Endothelial cell of umbilical vein (primary cell): Measurements from ENCODE around the gene BARX1. TPM values are rescaled to one million over a fixed set of nuclear protein-coding genes. Genes with fewer than 3 reads are reported as not detected.

Source experiments
- BruUV-seq: library from RNA; stranded (reverse); fragments of 400-500 nt; replicated peaks from 2 replicates; lab custom pipeline; 2021; lab: Mats Ljungman, UMichigan
- CTCF ChIA-PET: fragments of 300-600, 350-600 bp; sonication (Branson Sonifier 250); formaldehyde crosslinking; loops from one replicate; lab custom pipeline; 2021; ENCODE audit warnings: antibody characterized with exemption, inconsistent platforms; lab: Charles Lee
- POLR2A ChIA-PET: fragments of 300-600, 350-600 bp; sonication (Branson Sonifier 250); formaldehyde crosslinking; loops from one replicate; lab custom pipeline; 2021; ENCODE audit warnings: antibody characterized with exemption, inconsistent platforms; lab: Charles Lee
- DNase-seq: peaks from one replicate; pipeline ENCODE4 v3.0.0-alpha.2; 2011; ENCODE audit warnings: low read depth, low spot score
- FAIRE-seq: peaks from 2 replicates; lab custom pipeline; 2011; peaks lifted over from hg19 to GRCh38; lab: Jason Lieb, UNC
- H2AFZ ChIP-seq: 2 replicates; pipeline ENCODE4 v1.6.0; 2012; ENCODE audit warnings: low read depth, low read length, control low read depth, inconsistent platforms
- H3K27ac ChIP-seq: 2 replicates; pipeline ENCODE4 v1.5.1; 2011; ENCODE audit warnings: low read depth, mild to moderate bottlenecking, control low read depth, low read length, moderate library complexity; ENCODE audit not compliant: insufficient read depth
- H3K27me3 ChIP-seq, 2 experiments: 2 replicates each; pipeline versions ENCODE4 v1.6.0 to v1.6.1; 2011; ENCODE audit warnings: low read length in 2 of 2, mixed read lengths in 1 of 2; ENCODE audit not compliant: control insufficient read depth in 2 of 2, insufficient read depth in 2 of 2
- H3K36me3 ChIP-seq, 2 experiments: 2 replicates in 1 of 2; 3 replicates in 1 of 2; pipeline ENCODE4 v1.5.1; 2011; ENCODE audit warnings: low read length in 2 of 2, mild to moderate bottlenecking in 1 of 2, moderate library complexity in 1 of 2; ENCODE audit not compliant: control insufficient read depth in 2 of 2, insufficient read depth in 2 of 2; ENCODE audit errors: extremely low read depth in 1 of 2
- H3K4me1 ChIP-seq: 3 replicates; pipeline ENCODE4 v1.5.1; 2011; ENCODE audit warnings: mild to moderate bottlenecking, low read length; ENCODE audit not compliant: control insufficient read depth, insufficient read depth; ENCODE audit errors: extremely low read depth
- H3K4me2 ChIP-seq: 2 replicates; pipeline ENCODE4 v1.6.1; 2011; ENCODE audit warnings: low read length, control low read depth, mixed read lengths; ENCODE audit not compliant: insufficient read depth
- H3K4me3 ChIP-seq, 3 experiments: fragments of 200-600 bp in 1 of 3; sonication (generic), shearing (Covaris generic) in 1 of 3; replicated peaks in 1 of 3; 2 replicates each; pipeline ENCODE4 v1.5.1; 2011 to 2016; ENCODE audit warnings: control low read depth in 3 of 3, low read length in 3 of 3, mild to moderate bottlenecking in 2 of 3, inconsistent platforms in 1 of 3, low read depth in 1 of 3, moderate library complexity in 1 of 3; ENCODE audit not compliant: insufficient read depth in 1 of 3
- H3K79me2 ChIP-seq: 2 replicates; pipeline ENCODE4 v1.6.0; 2012; ENCODE audit warnings: low read length, inconsistent platforms; ENCODE audit not compliant: control insufficient read depth, insufficient read depth
- H3K9ac ChIP-seq: replicated peaks from 2 replicates; pipeline ENCODE3; 2011; ENCODE audit warnings: low read length, control low read depth; ENCODE audit not compliant: insufficient read depth; ENCODE audit errors: extremely low read depth
- H3K9me1 ChIP-seq: replicated peaks from 3 replicates; pipeline ENCODE4 v1.6.0; 2011; ENCODE audit warnings: mild to moderate bottlenecking, low read length; ENCODE audit not compliant: control insufficient read depth, insufficient read depth; ENCODE audit errors: extremely low read depth
- H3K9me3 ChIP-seq: replicated peaks from 2 replicates; pipeline ENCODE4 v1.5.1; 2012; ENCODE audit warnings: low read length, inconsistent platforms; ENCODE audit not compliant: control insufficient read depth, insufficient read depth
- H4K20me1 ChIP-seq: replicated peaks from 2 replicates; pipeline ENCODE3; 2011; ENCODE audit warnings: mild to moderate bottlenecking, low read length; ENCODE audit not compliant: control insufficient read depth, insufficient read depth; ENCODE audit errors: extremely low read depth
- CTCF ChIP-seq, 2 donors: IDR thresholded peaks; 1 replicate in 1 of 2; 2 replicates in 1 of 2; pipeline ENCODE4 v1.5.1; 2011; ENCODE audit warnings: low read length in 2 of 2, mild to moderate bottlenecking in 2 of 2, moderate library complexity in 2 of 2, control low read depth in 1 of 2, inconsistent platforms in 1 of 2, low read depth in 1 of 2; ENCODE audit not compliant: insufficient read depth in 1 of 2; ENCODE audit errors: extremely low read depth in 1 of 2
- EZH2 ChIP-seq: IDR thresholded peaks from 2 replicates; pipeline ENCODE4 v1.6.1; 2012; ENCODE audit warnings: borderline replicate concordance, low read depth, mild to moderate bottlenecking, moderate library complexity, low read length, inconsistent platforms; ENCODE audit not compliant: severe bottlenecking
- FOS ChIP-seq: IDR thresholded peaks from 2 replicates; pipeline ENCODE4 v1.6.1; 2011; ENCODE audit warnings: mild to moderate bottlenecking, low read length, moderate library complexity, borderline replicate concordance; ENCODE audit not compliant: insufficient read depth
- GATA2 ChIP-seq: IDR thresholded peaks from 2 replicates; pipeline ENCODE4 v1.7.0; 2011; ENCODE audit warnings: low read depth, mild to moderate bottlenecking, moderate library complexity, mixed read lengths, low read length; ENCODE audit not compliant: insufficient read length, insufficient read depth
- JUN ChIP-seq: IDR thresholded peaks from 2 replicates; pipeline ENCODE4 v1.6.1; 2011; ENCODE audit warnings: borderline replicate concordance, low read depth; ENCODE audit not compliant: insufficient read length, insufficient read depth
- MAX ChIP-seq: IDR thresholded peaks from 2 replicates; pipeline ENCODE4 v1.6.1; 2011; ENCODE audit not compliant: insufficient read depth, insufficient read length
- MYC ChIP-seq: IDR thresholded peaks from one replicate; pipeline ENCODE4 v1.6.1; 2011; ENCODE audit warnings: mild to moderate bottlenecking, low read depth, low read length
- POLR2A ChIP-seq: IDR thresholded peaks from 2 replicates; pipeline ENCODE4 v1.6.1; 2012; ENCODE audit warnings: low read depth, mild to moderate bottlenecking, control low read depth, low read length
- POLR2AphosphoS5 ChIP-seq: IDR thresholded peaks from 2 replicates; pipeline ENCODE4 v1.6.1; 2012; ENCODE audit warnings: low read depth, mild to moderate bottlenecking, control low read depth, low read length, moderate library complexity; ENCODE audit not compliant: insufficient read depth
- dilution Hi-C: fragments of 300-500 bp; cut with MboI; formaldehyde crosslinking; loops from one replicate; pipeline ENCODE4 v1.15.0; 2019; ENCODE audit warnings: low sequenced_read_pairs; ENCODE audit not compliant: extremely low pct_ligation_motif_present
- intact Hi-C: fragments of 100-400 bp; cut with micrococcal nuclease; formaldehyde crosslinking; loops from one replicate; pipeline ENCODE4 v1.10.0; 2022
- polyA plus RNA-seq, 4 experiments: library from polyadenylated mRNA; depleted of rRNA in 3 of 4; stranded (reverse) in 3 of 4; unstranded in 1 of 4; fragments of >200 nt; gene quantifications; 2 replicates each; pipeline versions ENCODE4 v1.2.1 to v1.2.3, GENCODE V29; 2011 to 2012; ENCODE audit warnings: missing spikeins in 1 of 4
- total RNA-seq: library from RNA; stranded (reverse); gene quantifications from 2 replicates; pipeline ENCODE4 v1.2.3, GENCODE V29; 2021

The BARX1 gene
- total and polyA plus RNA-seq, 2 donors (not counting 3 experiments of a cell fraction or from before 2014, with no cell fraction given) = not detected

- ChIA-PET POLR2A (no interaction called here), CTCF (interaction anchor here (1.4 kb wide), 1 partner anchor 11 kb away, joined by 3 read pairs; no protein-coding TSS in a partner anchor)
- H3K9ac ChIP-seq = no peak overlapping the region
- H3K27ac ChIP-seq = no peak overlapping the region
- TF ChIP-seq POLR2AphosphoS5 (no peak), POLR2A (no peak), FOS (no peak), MYC (no peak), EZH2 (no peak), CTCF (IDR thresholded peaks at IDR 0.05; ENCODE audit: extremely low read depth in 1 of 2, insufficient read depth in 1 of 2, low read depth in 1 of 2, low read length in 2 of 2) (no peak), MAX (no peak), GATA2 (no peak), JUN (no peak)
- no peak overlapping the region for H3K4me2 ChIP-seq
- H3K9me1 ChIP-seq = no peaks in the 10 kb centered on the region
- no peak overlapping the region for H3K4me3 ChIP-seq
- H3K27me3 ChIP-seq = no peaks in the 10 kb centered on the region
- DNase-seq (no peak), FAIRE-seq (no peak)
- H3K4me1 ChIP-seq = no peaks in the 10 kb centered on the region
- H3K36me3 ChIP-seq = no peaks in the 10 kb centered on the region
- H2AFZ ChIP-seq = no peak overlapping the region
- no peaks in the 10 kb centered on the region for H4K20me1 ChIP-seq
- no TSS peak for BruUV-seq
- no peaks in the 10 kb centered on the region for H3K9me3 ChIP-seq
- intact Hi-C loops = no loop called here
- dilution Hi-C loops = no loop called here
- no peaks in the 10 kb centered on the region for H3K79me2 ChIP-seq
Observed at GRCh38 chr9:93975262-93975661, 20.1 kb upstream of the BARX1 start.
